Fibroblast of skin of right biceps (primary cell): ENCODE results near the gene PHOSPHO1.

Experiments used
- DNase-seq: peaks from one replicate; pipeline ENCODE4 v3.0.0-alpha.2; 2013

PHOSPHO1 gene

DNA sequence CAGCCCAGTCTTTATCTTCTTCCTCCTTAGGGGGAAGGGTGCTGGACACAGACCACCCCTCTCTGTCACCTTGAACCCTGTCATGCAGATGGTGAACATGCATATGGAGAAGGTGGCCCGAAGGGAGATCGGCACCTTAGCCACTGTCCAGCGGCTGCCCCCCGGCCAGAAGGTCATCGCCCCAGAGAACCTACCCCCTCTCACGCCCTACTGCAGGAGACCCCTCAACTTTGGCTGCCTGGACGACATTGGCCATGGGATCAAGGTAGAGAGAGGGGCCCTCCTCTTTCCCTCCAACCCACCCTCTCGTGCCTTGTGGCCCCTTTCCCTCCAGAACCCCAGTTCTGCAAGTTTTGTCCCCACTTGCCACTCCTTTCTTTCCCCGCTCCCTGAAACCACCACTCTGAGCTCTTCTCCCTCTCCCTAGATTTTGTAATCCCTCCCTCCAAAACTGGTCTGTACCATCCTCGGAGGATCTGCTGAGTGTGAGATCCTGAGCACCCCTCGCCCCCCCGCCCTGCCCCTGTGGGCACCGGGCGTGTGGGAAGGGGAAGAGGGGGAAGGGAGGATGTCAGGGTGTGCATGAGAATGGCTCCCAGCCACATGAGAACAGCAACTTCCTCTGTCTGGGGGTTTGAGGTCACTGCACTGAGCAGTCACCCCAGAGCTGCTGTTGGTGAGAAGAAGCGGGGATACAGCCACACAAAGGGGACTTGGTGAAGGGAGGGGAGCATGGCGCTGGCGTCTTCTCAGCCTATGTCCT is 12.8 kb downstream of the PHOSPHO1 start:
- DNase-seq: no peak

DNA sequence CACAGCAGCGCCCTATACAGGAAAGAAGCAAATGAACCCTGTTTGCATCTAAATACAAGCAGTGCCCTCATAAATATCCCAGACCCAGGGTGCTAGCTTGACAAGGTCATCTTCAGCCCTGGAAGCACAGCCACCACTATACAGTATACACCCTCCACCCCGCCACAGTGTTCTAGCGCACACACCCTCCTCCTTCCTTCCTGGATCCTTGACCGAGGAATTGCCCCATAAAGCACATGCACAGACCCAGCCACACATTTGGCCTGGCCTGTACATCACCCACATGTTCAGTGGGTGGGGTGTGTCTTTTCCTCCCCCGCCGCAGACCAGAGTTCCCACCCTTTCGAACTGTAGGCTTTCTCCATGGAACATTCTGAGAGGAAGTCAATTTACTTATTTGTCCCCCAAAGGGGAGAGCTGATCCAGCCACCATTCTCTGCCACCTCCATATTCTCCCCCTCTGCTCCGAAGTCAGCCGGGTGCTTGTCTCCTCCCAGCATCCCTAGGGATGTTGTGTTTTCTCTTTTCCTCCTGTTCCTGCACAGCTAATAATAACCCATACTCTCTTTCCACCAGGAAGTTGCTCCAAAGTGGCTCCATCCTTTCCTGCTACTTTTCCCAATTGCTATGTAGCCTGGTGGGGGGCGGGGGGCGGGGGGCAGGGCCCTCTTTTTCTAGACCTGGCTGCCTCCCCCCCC is 13.5 kb downstream of the PHOSPHO1 start:
- no peak for DNase-seq

DNA sequence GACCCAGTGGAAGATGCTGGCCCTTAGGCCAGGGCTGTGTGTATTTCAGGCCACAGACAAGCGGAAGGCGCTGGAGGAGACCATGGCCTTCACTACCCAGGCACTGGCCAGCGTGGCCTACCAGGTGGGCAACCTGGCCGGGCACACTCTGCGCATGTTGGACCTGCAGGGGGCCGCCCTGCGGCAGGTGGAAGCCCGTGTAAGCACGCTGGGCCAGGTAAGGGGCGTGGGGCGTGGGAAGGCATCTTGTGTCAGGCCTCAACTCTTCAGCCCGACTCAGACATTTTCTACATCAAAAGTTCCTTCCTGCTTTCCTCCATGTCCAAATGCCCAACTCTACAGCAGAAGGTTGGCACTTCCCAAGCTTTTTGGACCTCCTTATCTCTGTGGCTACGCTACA is 14.1 kb downstream of the PHOSPHO1 start:
- DNase-seq: no peak

DNA sequence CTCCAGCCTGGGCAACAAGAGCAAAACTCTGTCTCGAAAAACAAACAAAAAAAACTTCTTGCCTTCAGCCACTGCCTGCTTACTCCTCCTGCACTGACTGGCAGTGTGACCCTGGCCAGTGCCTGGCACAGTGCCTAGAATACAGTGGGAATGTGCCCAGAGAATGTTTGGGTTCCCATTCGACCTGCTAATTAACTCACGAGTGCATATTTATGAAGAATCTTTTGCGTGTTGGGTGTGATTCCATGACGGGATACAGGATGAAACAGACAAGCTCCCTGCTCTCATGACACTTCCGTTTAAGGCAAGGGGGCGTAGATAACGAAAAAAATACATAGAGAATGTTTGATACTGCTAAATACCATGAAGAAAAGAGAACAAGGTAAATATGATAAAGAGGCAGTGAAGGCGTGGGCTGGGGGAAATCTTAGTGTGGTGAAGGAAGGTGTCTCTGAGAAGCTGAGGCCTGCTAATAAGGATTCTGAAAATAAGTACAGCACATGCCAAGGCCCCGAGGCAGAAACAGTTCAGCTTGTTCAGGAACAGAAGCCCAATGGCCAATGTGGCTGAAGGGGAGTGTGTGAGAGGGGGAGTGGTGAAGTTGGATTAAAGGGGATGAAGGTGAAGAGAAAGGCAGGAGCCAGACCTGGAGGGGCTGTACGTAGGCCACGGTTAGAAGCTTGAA is 15.8 kb downstream of the PHOSPHO1 start:
- no peak for DNase-seq

DNA sequence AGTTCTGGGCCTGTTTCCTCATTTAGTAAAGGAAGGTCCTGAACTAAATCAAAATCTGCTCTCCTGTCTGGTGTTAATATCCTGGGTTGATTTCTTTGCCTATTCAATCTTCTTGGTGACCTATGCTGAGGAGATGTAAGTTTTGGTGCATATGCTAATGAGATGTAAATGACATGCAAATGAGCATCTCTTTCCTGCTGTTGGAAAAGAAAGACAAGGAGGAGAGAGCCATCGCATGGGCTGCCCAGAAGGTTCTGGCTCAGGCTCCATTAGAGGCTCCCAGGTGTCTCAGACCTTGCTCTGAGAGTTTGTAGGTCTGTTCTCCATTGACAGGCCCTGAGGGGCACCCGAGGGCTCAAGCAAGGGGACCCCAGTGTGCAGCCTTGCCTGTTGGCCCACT is 16.7 kb downstream of the PHOSPHO1 start:
- DNase-seq: no peak

DNA sequence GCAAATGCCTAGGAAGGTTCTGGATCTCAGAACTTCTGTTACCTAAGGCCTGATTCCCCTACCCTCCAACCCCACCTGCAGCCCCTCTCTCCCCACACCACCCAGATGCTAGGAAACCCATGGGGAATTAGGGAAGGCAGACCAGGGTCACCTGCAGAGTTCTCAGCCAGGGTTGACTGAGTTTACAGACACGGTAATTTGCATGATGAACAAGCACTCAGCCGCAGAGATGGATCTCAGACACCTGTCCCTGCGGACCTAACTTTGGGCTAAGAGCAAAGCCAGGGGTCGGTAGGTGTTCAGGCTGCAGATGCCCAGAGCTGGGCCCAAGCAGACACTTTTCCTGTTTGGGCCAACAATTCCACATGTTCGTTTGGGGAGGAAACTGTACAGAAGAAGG is 17.2 kb downstream of the PHOSPHO1 start:
- DNase-seq: no peak

DNA sequence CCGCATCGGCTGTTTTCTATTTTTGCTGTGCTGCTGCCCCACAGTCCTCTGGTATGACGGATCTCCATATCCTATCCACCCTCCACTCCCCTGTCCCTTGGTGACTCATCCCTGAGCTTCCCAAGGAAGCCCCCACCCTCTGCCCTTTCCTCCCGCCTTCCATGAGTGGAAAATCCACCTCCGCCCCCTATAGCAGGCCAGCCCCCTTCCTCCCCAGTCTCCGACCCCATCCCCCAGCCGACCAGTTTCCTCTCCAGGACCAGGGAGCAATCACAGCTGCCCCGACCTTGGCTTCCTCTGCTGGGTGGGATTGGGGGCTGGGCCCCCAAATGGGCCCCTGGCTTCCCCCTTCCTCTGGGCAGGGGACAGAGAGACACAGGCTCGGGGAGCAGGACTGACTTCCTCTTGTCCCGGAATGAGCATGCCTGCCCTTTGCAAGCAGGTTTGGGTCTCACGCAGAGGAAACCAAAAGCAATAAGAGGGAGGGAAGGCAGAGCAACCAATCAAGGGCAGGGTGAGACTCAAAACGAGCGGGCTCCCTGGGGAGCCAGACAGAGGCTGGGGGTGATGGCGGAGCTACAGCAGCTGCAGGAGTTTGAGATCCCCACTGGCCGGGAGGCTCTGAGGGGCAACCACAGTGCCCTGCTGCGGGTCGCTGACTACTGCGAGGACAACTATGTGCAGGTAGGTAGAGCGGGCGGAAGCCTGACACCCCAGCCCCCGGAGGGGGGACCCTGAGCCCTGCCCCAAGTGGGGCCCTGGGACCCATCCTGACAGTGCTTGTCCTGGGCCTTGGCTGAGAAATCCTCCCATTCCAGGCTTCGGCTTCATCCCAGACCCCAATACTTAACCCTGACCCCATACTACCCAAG is 20.2 kb downstream of the PHOSPHO1 start, which contains the start of the genes ABI3 and GNGT2:
Gene ABI3, plus strand, starts transcription at position 550 of the 872 bp plus-strand sequence. Its CDS starts 18 bp downstream, at position 568.
Gene GNGT2, minus strand, starts transcription at position 417 of the 872 bp plus-strand sequence. CDS start 3,152 bp downstream, outside the sequence.
- DNase-seq: peak; percentile 81

DNA sequence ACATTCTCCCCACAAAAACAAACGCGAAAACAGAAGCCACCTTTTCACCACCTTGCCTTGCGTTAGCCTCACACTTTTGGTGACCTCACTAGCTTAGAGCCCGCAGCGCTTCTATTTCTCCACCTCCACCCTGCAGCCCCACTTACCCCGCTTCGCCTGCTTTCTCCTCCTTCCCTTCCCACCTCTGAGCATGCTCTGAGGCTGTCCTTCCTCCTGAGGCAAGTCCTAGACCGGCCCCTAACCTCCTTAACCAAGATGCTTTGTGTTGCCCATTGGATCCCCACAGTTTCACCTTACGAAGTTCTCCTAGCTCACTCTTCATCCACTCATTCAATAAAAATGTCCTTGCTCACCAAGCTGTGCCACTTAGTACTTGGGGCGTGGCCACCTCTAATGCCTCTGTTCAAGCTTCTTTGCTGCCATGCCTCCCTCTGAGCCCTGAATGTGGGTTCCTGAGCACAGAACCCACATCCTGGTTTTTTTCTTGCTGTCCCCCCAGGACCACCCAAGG is 21.5 kb downstream of the PHOSPHO1 start:
- peak; percentile 25 for DNase-seq

DNA sequence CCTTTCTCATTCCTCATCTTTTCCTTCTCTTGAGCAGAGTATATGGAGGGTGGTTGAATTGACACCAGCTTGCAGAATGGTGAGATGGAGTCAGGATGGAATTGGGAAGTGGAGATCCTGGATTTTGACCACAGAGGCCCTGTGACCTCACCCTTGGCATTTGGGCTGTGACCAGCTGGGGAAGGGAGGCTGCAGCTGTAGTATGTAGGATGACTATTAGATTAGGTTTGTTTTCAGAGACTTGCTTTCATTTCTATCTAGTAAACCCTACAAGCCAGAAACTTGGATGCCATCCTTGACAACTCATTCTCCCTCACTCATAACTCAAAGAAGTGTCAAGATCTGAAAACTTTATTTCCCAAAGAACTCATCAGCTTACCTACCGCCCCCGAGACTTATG is 26.1 kb downstream of the PHOSPHO1 start:
- DNase-seq: no peak

DNA sequence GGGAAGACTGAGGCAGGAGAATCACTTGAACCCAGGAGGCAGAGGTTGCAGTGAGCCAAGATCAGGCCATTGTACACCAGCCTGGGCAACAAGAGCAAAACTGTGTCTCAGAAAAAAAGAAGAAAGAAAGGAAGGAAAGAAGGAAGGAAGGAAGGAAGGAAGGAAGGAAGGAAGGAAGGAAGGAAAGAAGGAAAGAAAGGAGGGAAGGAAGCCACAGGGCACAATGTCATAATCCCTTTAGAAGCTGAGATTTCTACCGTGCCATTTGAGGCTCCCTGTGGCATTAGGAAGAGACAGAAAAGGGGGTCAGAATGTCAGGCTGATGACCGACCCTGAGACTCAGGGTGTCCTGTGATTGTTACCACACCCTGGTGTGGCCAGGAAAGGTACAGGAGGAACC is 26.8 kb downstream of the PHOSPHO1 start:
- no peak for DNase-seq

DNA sequence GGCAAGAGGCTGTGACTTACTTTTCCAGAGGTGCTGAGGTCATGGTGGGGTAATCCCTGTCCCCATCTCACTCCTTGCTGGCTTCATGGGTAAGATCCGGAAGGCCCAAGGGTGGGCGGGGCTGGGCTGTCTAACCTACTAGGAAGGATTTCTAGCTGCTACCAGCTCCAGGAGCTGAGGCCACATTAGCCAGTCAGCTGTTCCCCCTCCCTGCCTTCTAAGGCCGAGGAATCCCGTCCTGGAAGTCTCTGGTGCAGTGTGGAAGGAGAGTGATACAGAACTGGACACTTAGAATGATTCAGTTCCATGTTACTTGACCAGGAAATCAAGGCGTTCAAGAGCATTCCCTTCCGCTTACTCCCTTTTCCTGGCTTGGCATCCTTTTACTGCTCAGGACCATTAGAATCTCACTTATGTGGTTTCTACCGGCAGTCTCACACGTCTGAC is 29.1 kb downstream of the PHOSPHO1 start:
- DNase-seq: peak; percentile 85

DNA sequence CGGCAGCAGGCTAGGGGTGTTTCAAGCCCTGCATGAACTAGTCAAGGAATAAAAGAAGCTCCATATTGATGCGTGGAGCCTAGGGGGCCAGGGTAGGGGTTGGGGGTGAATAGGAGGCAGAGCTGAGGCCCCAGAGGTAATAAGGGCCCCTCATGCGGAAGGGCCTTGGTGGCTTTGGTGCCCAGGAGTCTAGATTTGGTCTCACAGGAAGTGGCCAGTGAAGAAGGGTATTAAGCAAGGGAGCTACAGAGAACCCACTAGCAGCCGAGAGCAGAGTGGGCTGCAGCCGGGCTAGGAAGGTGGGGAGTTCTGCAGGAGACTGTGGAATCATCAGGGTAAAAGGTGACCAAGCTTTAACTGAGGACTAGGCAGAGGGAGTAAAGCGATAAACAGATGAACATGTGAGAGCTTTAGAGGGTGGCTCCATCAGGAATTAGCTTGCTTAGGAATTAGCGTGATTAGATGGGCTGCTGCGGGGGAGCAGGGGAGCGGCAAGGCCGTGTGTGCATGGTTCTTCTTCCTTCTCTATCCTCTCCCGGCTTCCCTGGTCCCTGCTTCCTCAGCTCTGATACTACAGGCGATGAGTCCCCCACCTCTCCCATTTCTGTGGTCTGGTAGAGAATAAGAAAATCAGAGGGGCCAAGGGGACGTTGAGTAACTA is 30.0 kb downstream of the PHOSPHO1 start:
- DNase-seq: no peak

DNA sequence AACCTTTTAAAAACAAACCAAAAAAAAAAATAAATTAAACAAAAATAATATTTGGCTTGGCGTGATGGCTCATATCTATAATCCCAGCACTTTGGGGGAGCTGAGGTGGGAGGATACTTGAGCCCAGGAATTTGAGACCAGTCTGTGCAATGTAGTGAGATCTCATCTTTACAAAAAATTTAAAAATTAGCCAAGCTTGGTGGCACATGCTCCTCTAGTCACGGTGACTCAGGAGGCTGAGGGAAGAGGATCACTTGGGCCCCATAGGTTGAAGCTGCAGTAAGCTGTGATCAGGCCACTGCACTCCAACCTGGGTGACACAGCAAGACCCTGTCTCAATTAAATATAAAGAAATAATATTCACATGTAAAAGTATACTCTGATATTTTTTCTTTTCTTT is 32.4 kb downstream of the PHOSPHO1 start:
- no peak for DNase-seq

DNA sequence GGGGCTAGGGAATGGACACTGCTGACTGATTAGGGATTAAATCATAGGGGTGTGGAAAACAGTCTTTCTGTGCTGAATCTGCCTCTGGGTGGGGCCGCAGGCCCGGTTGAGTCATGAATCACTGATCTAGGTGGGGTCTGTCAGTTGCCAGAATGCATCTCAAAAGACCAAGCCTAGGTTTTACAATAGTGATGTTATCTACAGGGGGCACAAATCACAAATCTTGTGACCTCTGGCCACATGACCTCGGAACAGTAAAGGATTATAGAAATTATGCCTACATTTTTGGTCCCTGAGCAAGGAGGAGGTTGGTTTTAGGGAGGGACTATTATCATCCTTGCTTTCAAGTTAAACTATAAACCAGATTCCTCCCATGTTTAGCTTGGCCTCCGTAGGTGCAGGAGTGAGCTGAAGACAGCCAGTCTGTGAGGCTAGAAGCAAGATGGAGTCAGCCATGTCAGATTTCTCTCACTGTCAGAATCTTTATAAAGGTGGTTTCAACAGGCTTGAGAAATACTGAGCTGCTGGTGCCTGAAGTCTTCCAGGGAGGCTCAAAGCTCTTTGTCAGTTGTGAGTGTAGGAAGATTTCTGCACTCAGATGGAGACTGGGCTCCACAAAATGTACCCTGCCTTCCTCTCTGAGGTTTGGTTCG is 33.1 kb downstream of the PHOSPHO1 start:
- no peak for DNase-seq

DNA sequence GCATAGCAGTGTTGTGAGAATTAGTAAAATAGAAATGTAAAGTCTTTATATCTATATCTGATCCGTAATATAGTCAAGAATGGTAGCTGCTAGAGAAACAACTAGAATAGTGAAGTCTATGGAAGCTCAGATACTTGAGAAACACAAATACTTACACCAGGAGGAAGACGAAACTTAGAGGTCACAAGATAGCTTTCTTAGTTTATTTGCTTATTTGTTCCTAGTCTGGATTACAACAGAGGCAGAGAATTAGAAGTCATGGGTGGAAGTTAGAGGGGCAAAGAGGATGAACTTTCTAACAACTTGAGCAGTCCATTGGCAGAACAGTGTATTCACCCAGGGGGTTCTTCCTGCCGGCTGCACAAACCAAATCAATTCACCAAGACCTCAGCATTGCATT is 34.1 kb downstream of the PHOSPHO1 start:
- DNase-seq: no peak

DNA sequence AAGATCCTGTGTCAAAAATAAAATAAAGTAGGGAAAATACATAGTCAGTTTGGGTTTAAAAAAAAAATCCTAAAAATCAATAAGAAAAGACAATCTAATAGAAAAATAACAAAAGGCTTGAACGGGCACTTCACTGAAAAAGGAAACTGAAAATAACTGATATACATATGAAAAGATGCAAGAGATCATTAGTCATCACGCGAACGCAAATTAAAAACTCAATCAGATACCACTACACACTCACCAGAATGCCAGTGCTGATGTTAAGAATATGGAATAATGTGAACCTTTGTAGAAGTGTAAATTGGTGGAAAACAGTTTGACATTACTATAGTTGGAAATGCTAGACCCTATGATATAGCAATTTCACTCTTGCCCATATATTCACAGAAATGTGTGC is 34.8 kb downstream of the PHOSPHO1 start:
- no peak for DNase-seq

DNA sequence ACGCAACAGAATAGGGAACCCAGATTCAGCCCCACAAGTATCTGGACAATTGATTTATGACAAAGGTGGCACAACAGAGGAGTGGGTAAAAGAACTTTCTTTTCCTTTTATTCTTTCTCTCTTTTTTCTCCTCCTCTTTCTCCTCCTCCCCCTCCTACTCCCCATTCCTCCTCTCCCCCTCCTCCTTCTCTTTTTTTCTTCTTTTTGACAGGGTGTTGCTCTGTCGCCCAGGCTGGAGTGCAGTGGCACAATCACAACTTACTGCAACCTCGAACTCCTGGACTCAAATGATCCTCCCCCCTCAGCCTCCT is 36.3 kb downstream of the PHOSPHO1 start:
- DNase-seq: no peak

DNA sequence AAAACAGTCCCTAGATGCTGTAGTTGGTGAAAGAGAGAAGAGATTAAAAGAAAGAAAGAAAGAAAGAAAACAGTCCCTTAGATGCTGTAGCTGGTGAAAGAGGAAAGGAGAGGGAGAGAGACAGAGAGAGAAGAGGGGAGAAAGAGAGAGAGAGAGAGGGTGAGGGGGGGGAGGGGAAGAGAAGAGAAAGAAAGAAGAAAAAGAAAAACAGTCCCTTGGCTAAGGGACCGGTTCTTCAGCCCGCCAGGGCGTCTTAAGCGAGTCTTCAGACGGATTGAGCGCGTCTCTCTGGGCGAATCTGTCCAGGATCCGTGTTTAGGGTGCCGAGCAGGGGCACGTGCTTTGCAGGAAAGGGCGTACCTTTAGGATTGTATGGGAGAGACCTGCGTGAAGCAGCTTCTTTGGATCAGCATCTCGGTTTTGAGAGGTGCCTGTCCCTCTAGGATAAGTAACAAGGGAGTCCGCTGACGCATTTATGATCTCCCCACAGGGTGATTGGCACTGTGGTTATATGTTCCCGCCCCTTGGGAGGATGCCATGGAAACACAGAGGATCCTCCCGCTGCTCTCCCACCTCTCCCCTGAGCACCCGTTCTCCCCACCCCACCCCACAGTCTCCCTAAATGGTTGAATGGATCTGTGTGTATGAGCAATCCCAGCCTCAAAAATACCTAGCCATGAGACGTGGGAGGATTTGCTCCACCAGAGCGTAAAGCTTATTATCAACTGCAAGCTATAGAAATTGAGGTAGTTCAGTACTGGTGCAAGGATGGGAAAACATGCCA is 36.9 kb downstream of the PHOSPHO1 start:
- DNase-seq: peak; percentile 75

DNA sequence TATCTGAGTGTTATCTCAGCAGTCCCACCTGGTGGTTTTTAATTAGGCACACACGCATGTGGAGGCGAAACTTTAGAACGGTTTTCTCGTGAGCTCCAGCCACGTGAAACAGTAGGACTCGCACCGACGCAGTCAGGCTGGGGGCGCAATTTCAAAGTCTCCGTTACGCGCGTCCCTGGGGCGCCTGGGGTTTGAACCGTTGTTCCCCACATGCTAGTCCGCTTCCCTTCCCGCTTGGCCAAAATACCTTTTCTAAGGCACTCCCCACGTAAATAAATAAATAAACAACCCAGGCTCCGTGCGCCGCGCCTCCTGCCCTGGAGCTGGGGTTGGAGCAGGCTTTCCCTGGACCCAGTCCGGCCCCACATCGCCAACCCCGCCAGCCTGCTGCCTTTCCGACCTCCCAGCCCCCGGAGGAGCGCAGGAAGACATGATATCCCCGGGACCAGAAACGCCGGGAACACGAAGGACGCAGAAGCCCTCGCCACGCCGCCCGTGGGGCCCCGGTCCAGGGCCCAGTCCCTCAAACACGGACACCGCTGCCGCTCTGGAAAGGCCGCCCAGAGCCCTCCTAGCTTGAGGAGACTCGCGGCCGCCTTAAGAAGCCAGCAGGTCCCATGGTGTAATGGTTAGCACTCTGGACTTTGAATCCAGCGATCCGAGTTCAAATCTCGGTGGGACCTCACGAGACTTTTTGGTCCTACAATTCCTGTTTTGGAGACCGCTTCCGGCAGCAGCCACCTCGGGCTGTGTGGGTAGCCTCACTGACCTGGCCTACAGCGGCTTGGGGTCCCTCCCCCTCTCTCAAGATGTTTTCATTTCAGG is 38.5 kb downstream of the PHOSPHO1 start:
- peak; percentile 87 for DNase-seq
